Measurements from ENCODE around the gene TXNL4B. TPM values are rescaled to one million over a fixed set of nuclear protein-coding genes. Genes with fewer than 3 reads are reported as not detected.

Gene TXNL4B
- total RNA-seq, 1 donor from 2014 or later: 12.8 TPM

DNA sequence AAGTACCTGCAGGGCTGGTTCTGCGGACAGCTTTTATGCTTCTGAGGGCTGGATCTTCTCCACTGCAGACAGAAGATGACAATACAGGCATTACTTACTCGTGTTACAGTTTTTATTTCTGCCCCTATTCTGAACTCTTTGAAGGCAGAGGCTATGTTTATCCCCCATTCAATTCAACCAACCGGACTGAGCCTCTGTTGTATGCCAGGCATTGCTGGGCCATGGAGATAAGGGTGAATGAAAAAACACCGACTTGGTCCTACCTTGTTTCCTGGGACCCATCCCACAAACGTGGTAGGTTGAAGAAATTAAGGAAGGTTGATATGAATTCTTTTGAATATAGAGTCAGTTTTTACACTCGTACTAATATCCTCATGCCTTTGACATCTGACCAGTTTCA lies 49.1 kb downstream of the TXNL4B start:
- no peak for FAIRE-seq
- DNase-seq (ENCODE audit: low read depth): no peak
- H3K27me3 ChIP-seq (ENCODE audit: insufficient read depth, low read length): no peaks in the 10 kb centered on the region
- Mint-ChIP-seq H3K27ac (ENCODE audit: unreplicated experiment) (no peak overlapping the region), H3K4me1 (ENCODE audit: low read depth, unreplicated experiment) (peaks cover 2% of the 10 kb centered on the region), H3K36me3 (ENCODE audit: low read depth, unreplicated experiment) (peaks cover 2% of the 10 kb centered on the region), H3K27me3 (ENCODE audit: low read depth, unreplicated experiment) (peaks cover 2% of the 10 kb centered on the region), H3K4me3 (ENCODE audit: unreplicated experiment) (no peak overlapping the region), H3K9me3 (ENCODE audit: unreplicated experiment) (peaks cover 1% of the 10 kb centered on the region)
- no peaks in the 10 kb centered on the region for H4K20me1 ChIP-seq (ENCODE audit: insufficient read depth, low read length)
- no peak overlapping the region for H2AFZ ChIP-seq (ENCODE audit: low read depth, low read length)
- no peak overlapping the region for H3K4me2 ChIP-seq (ENCODE audit: low read length)
- TF ChIP-seq EZH2 (IDR thresholded peaks at IDR 0.05; ENCODE audit: insufficient read depth, low read length): no peak
- TF ChIP-seq, protein P1, sequence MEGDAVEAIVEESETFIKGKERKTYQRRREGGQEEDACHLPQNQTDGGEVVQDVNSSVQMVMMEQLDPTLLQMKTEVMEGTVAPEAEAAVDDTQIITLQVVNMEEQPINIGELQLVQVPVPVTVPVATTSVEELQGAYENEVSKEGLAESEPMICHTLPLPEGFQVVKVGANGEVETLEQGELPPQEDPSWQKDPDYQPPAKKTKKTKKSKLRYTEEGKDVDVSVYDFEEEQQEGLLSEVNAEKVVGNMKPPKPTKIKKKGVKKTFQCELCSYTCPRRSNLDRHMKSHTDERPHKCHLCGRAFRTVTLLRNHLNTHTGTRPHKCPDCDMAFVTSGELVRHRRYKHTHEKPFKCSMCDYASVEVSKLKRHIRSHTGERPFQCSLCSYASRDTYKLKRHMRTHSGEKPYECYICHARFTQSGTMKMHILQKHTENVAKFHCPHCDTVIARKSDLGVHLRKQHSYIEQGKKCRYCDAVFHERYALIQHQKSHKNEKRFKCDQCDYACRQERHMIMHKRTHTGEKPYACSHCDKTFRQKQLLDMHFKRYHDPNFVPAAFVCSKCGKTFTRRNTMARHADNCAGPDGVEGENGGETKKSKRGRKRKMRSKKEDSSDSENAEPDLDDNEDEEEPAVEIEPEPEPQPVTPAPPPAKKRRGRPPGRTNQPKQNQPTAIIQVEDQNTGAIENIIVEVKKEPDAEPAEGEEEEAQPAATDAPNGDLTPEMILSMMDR (IDR thresholded peaks at IDR 0.05; ENCODE audit: insufficient read depth, low read depth, low read length): no peak
- no peak overlapping the region for H3K27ac ChIP-seq (ENCODE audit: low read depth, low read length)
- H3K9me3 ChIP-seq (ENCODE audit: insufficient read depth, low read depth, low read length): no peaks in the 10 kb centered on the region
- H3K4me3 ChIP-seq (ENCODE audit: insufficient read depth, low read depth, low read length): no peak overlapping the region
- no peaks in the 10 kb centered on the region for H3K79me2 ChIP-seq (ENCODE audit: insufficient read depth, low read length)
- H3K36me3 ChIP-seq (ENCODE audit: insufficient read depth, low read length): no peaks in the 10 kb centered on the region
- no peaks in the 10 kb centered on the region for H3K4me1 ChIP-seq (ENCODE audit: insufficient read depth, low read length)
- H3K9ac ChIP-seq (ENCODE audit: low read length): no peak overlapping the region

DNA sequence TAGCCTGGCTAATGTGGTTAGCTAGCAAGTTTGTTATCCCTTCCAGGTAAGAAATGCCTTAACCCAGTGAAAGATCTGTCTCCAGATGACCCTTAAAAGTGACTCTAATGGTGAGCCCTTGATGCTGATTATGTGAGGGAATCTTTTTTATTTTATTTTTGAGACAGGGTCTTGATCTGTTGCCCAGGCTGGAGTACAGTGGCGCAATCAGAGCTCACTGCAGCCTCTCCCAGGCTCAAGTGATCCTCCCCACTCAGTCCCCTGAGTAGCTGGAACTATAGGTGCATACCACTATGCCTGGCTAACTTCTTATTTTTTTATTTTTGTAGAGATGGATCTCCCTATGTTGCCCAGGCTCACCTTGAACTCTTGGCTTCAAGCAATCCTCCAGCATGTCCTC lies 49.9 kb downstream of the TXNL4B start:
- Histone ChIP-seq H3K9ac (ENCODE audit: low read length) (no peak overlapping the region), H3K4me2 (ENCODE audit: low read length) (no peak overlapping the region), H3K9me3 (ENCODE audit: insufficient read depth, low read depth, low read length) (no peaks in the 10 kb centered on the region), H3K4me1 (ENCODE audit: insufficient read depth, low read length) (no peaks in the 10 kb centered on the region), H3K4me3 (ENCODE audit: insufficient read depth, low read depth, low read length) (no peak overlapping the region), H4K20me1 (ENCODE audit: insufficient read depth, low read length) (no peaks in the 10 kb centered on the region), H3K79me2 (ENCODE audit: insufficient read depth, low read length) (no peaks in the 10 kb centered on the region), H3K27me3 (ENCODE audit: insufficient read depth, low read length) (no peaks in the 10 kb centered on the region), H2AFZ (ENCODE audit: low read depth, low read length) (no peak overlapping the region), H3K27ac (ENCODE audit: low read depth, low read length) (no peak overlapping the region), H3K36me3 (ENCODE audit: insufficient read depth, low read length) (no peaks in the 10 kb centered on the region)
- Mint-ChIP-seq H3K27ac (ENCODE audit: unreplicated experiment) (no peak overlapping the region), H3K4me3 (ENCODE audit: unreplicated experiment) (no peak overlapping the region), H3K27me3 (ENCODE audit: low read depth, unreplicated experiment) (peaks cover 2% of the 10 kb centered on the region), H3K9me3 (ENCODE audit: unreplicated experiment) (no peaks in the 10 kb centered on the region), H3K4me1 (ENCODE audit: low read depth, unreplicated experiment) (peaks cover 2% of the 10 kb centered on the region), H3K36me3 (ENCODE audit: low read depth, unreplicated experiment) (peaks cover 2% of the 10 kb centered on the region)
- no peak for FAIRE-seq
- TF ChIP-seq, protein P1 (IDR thresholded peaks at IDR 0.05; ENCODE audit: insufficient read depth, low read depth, low read length): no peak
- TF ChIP-seq EZH2 (IDR thresholded peaks at IDR 0.05; ENCODE audit: insufficient read depth, low read length): no peak
- no peak for DNase-seq (ENCODE audit: low read depth)

DNA sequence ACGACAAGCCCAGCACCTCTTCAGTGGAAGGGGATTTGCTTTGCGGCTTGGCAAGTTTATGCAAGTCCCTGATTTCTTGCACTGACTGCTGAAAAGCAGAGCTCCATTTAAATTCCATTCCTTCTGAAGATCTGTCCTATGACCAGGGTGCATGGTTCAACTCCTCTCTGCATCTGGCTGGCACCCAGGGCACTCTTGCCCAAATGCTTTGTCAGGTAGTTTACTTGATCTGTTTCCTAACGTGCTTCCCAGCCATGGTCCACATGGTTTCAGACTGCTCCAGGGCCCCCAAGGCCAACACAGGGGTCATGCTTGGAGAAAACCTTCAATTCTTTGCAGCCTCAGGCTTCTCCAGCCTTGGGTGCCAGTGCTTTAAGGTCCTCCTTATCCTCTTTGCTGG lies 50.4 kb downstream of the TXNL4B start:
- H3K4me1 ChIP-seq (ENCODE audit: insufficient read depth, low read length): no peaks in the 10 kb centered on the region
- no peak for FAIRE-seq
- no peak overlapping the region for H3K27ac ChIP-seq (ENCODE audit: low read depth, low read length)
- H3K27me3 ChIP-seq (ENCODE audit: insufficient read depth, low read length): no peaks in the 10 kb centered on the region
- H3K36me3 Mint-ChIP-seq (ENCODE audit: low read depth, unreplicated experiment): peaks cover 2% of the 10 kb centered on the region
- peaks cover 2% of the 10 kb centered on the region for H3K27me3 Mint-ChIP-seq (ENCODE audit: low read depth, unreplicated experiment)
- H4K20me1 ChIP-seq (ENCODE audit: insufficient read depth, low read length): no peaks in the 10 kb centered on the region
- no peak for TF ChIP-seq EZH2 (IDR thresholded peaks at IDR 0.05; ENCODE audit: insufficient read depth, low read length)
- TF ChIP-seq, protein P1 (IDR thresholded peaks at IDR 0.05; ENCODE audit: insufficient read depth, low read depth, low read length): no peak
- H3K9me3 Mint-ChIP-seq (ENCODE audit: unreplicated experiment): no peaks in the 10 kb centered on the region
- H3K4me3 ChIP-seq (ENCODE audit: insufficient read depth, low read depth, low read length): no peak overlapping the region
- H3K9me3 ChIP-seq (ENCODE audit: insufficient read depth, low read depth, low read length): no peaks in the 10 kb centered on the region
- no peak overlapping the region for H3K9ac ChIP-seq (ENCODE audit: low read length)
- H3K79me2 ChIP-seq (ENCODE audit: insufficient read depth, low read length): no peaks in the 10 kb centered on the region
- no peak overlapping the region for H3K4me2 ChIP-seq (ENCODE audit: low read length)
- H2AFZ ChIP-seq (ENCODE audit: low read depth, low read length): no peak overlapping the region
- DNase-seq (ENCODE audit: low read depth): no peak
- H3K4me3 Mint-ChIP-seq (ENCODE audit: unreplicated experiment): no peak overlapping the region
- peaks cover 2% of the 10 kb centered on the region for H3K4me1 Mint-ChIP-seq (ENCODE audit: low read depth, unreplicated experiment)
- H3K27ac Mint-ChIP-seq (ENCODE audit: unreplicated experiment): no peak overlapping the region
- H3K36me3 ChIP-seq (ENCODE audit: insufficient read depth, low read length): no peaks in the 10 kb centered on the region
